Esophagus muscularis mucosa (tissue), 4 donors: ENCODE results near the gene NCOA3. TPM values are rescaled to one million over a fixed set of nuclear protein-coding genes. Genes with fewer than 3 reads are reported as not detected.
"Not testable (repeated sequence)": the region's sequence is repeated elsewhere in the genome, so short reads cannot be mapped to it uniquely, and the experiment has no call there.

ENCODE experiments used
- DNase-seq: peaks from one replicate; pipeline ENCODE4 v3.0.0-alpha.2; 2017; ENCODE audit errors: extremely low spot score
- H3K27ac ChIP-seq, 4 donors: fragments of 200-600 bp; sonication (generic); replicated peaks in 1 of 4; 1 replicate in 3 of 4; 2 replicates in 1 of 4; pipeline ENCODE4 v1.5.1; 2016 to 2019; ENCODE audit warnings: mild to moderate bottlenecking in 1 of 4
- H3K27me3 ChIP-seq, 4 donors: fragments of 200-600 bp; sonication (generic); one replicate each; pipeline versions ENCODE4 v1.5.1 to v1.6.0; 2016 to 2019
- H3K36me3 ChIP-seq, 4 donors: fragments of 200-600 bp; sonication (generic); one replicate each; pipeline ENCODE4 v1.5.1; 2016 to 2019
- H3K4me1 ChIP-seq, 4 donors: fragments of 200-600 bp; sonication (generic); one replicate each; pipeline ENCODE4 v1.5.1; 2016 to 2019
- H3K4me3 ChIP-seq, 4 donors: fragments of 200-600 bp; sonication (generic); 1 replicate in 2 of 4; 2 replicates in 2 of 4; pipeline ENCODE4 v1.5.1; 2016 to 2019; ENCODE audit warnings: mild to moderate bottlenecking in 4 of 4, moderate library complexity in 1 of 4
- H3K9me3 ChIP-seq, 4 donors: fragments of 200-600 bp; sonication (generic); 1 replicate in 3 of 4; 2 replicates in 1 of 4; pipeline ENCODE4 v1.5.1; 2016 to 2019
- EP300 ChIP-seq: sonication (generic); formaldehyde crosslinking; IDR thresholded peaks from one replicate; pipeline ENCODE4 v1.6.1; 2017; ENCODE audit warnings: antibody characterized with exemption
- POLR2A ChIP-seq: fragments of 450-650 bp; IDR thresholded peaks from one replicate; pipeline ENCODE4 v1.6.1; 2017; ENCODE audit warnings: antibody characterized with exemption, moderate library complexity, mild to moderate bottlenecking, low read depth
- POLR2AphosphoS5 ChIP-seq, 2 donors: sonication (generic); formaldehyde crosslinking; IDR thresholded peaks; one replicate each; pipeline ENCODE4 v1.6.1; 2017; ENCODE audit warnings: antibody characterized with exemption in 2 of 2
- WGBS: methylation state at CpG from one replicate; pipeline ENCODE4 v1.1.5; 2018; 5-methylcytosine and 5-hydroxymethylcytosine counted together
- intact Hi-C: fragments of 100-400 bp; cut with DNase I; formaldehyde crosslinking; loops from one replicate; pipeline ENCODE4 v1.15.1; 2023
- total RNA-seq, 4 donors: library from RNA; depleted of rRNA; stranded (reverse); fragments of >200 nt; gene quantifications; one replicate each; pipeline versions ENCODE4 v1.1.0 to v1.2.1, GENCODE V29; 2016
- TF ChIP-seq, protein P1 (sequence below), 3 experiments: fragments of 200-600 bp in 2 of 3; fragments of 450-650 bp in 1 of 3; sonication (generic) in 2 of 3; IDR thresholded peaks; one replicate each; pipeline ENCODE4 v1.5.1; 2017 to 2019; ENCODE audit warnings: antibody characterized with exemption in 3 of 3, mild to moderate bottlenecking in 2 of 3, moderate library complexity in 1 of 3

Gene NCOA3
- total RNA-seq, 4 donors from 2014 or later, result 25.7 to 51.4 (median 35.8) TPM

DNA sequence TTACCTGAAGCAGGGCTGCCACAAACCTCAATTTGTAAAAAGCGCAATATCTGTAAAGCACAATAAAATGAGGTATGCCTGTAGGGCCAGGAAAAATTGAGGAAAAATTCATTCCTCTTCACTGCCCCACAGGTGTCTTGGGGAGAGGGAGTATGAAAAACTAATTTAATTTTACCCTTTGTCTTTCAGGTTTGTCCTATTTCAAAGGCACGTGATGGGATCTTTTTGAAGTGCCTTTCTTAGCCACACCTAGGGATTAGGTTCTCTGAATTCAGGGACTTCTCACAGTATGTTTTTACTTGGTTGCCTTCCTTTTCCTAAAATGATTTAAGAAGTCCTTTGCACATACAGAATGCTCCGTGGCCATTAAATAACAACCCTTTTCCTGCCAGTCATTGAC, 71.9 kb downstream of the NCOA3 start:
- Histone ChIP-seq H3K4me1 (peaks cover 51 to 59% (median 57%) of the 10 kb centered on the region in 4 donors), H3K27ac (peak overlapping the region in 1 of 4 donors; percentile 17), H3K9me3 (peaks cover 0 to 11% (median 5%) of the 10 kb centered on the region in 4 donors), H3K36me3 (peaks cover 0 to 9% (median 6%) of the 10 kb centered on the region in 4 donors), H3K4me3 (no peak overlapping the region), H3K27me3 (no peaks in the 10 kb centered on the region)
- intact Hi-C loops, result loop anchor here (10.0 kb wide), 1 partner anchor 69 kb away; the partner anchor contains the start of gene NCOA3
- TF ChIP-seq POLR2A (no peak), EP300 (no peak), POLR2AphosphoS5 (IDR thresholded peaks at IDR 0.05) (no peak)
- TF ChIP-seq, protein P1, sequence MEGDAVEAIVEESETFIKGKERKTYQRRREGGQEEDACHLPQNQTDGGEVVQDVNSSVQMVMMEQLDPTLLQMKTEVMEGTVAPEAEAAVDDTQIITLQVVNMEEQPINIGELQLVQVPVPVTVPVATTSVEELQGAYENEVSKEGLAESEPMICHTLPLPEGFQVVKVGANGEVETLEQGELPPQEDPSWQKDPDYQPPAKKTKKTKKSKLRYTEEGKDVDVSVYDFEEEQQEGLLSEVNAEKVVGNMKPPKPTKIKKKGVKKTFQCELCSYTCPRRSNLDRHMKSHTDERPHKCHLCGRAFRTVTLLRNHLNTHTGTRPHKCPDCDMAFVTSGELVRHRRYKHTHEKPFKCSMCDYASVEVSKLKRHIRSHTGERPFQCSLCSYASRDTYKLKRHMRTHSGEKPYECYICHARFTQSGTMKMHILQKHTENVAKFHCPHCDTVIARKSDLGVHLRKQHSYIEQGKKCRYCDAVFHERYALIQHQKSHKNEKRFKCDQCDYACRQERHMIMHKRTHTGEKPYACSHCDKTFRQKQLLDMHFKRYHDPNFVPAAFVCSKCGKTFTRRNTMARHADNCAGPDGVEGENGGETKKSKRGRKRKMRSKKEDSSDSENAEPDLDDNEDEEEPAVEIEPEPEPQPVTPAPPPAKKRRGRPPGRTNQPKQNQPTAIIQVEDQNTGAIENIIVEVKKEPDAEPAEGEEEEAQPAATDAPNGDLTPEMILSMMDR (IDR thresholded peaks at IDR 0.05), result no peak
- WGBS, result 77% methylated on average over 3 of the region's 3 CpGs
- DNase-seq, result no peak

DNA sequence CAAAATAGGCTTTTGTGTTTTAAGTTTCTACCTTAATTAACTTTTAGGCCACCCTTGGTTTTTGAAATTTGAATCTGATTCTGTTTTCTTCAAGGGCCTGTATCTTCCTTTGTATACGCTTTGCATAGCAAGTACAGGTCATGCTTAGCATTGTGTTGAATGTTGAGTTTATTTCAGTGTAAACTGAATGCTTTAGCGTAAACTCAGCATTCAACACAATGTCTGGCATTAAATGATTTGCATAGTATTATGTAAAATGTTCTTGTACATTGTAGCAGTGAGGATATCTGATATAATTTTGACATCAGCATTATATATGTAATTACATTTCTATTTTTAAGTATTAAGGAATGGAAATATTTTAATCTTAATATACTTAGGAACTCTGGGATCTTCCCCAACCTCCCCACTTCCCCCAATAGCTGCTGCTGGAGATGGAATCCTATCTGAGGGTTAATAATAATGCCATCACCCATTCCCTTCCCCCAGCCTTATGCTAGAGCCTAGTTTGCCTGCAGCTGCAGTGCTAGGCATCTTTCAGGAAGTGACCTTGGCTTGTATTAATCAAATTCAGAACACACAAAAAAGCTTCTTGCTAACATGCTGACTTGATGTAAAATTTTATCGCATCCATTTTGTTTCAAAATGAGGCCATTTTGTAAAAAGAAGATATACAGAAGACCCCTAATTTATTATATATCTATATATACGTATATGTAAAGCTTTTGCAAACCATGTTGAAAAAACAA, 73.1 kb downstream of the NCOA3 start:
- TF ChIP-seq, protein P1 (IDR thresholded peaks at IDR 0.05), result no peak
- TF ChIP-seq EP300 (no peak), POLR2A (no peak), POLR2AphosphoS5 (IDR thresholded peaks at IDR 0.05) (no peak)
- 58% methylated on average over 4 of the region's 4 CpGs for WGBS
- H3K4me3 ChIP-seq, result no peak overlapping the region
- peaks cover 57 to 65% (median 64%) of the 10 kb centered on the region in 4 donors for H3K4me1 ChIP-seq
- H3K9me3 ChIP-seq, result peaks cover 0 to 11% (median 5%) of the 10 kb centered on the region in 4 donors
- intact Hi-C loops, result loop anchor here (10.0 kb wide), 1 partner anchor 70 kb away; the partner anchor contains the start of gene NCOA3
- peak overlapping the region in 3 of 4 donors; percentile 6 to 66 (median 63) for H3K27ac ChIP-seq
- no peaks in the 10 kb centered on the region for H3K27me3 ChIP-seq
- no peak for DNase-seq
- H3K36me3 ChIP-seq, result peaks cover 0 to 9% (median 6%) of the 10 kb centered on the region in 4 donors

DNA sequence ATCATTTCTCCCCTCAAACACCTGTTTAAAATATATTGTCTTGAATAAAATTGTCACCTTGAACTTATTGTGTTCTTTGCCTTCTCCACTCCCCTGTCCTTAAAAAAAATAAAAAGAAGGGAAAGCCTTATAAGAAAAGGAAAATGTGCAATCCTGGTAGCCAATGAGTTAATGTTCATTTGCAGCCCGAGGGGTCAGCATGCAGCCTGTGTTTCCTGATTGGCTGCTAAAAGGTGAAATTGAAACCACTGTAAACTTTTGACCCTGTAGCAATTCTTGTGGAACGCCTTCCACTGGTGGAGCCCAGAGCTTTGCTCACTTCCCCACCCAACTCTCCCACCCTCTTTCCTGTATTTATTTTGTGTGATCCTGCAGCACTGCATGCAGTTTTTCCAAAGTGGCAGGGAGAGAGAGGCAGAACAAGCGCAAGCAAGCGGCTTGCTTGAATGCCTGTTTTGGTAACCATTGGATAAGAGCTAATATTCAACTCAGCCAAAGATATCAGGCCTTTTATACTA, 74.9 kb downstream of the NCOA3 start:
- Histone ChIP-seq H3K4me3 (peak overlapping the region in 3 of 4 donors; percentile 2 to 19 (median 13)), H3K27ac (peak overlapping the region; percentile 29 to 66 (median 52)), H3K27me3 (no peaks in the 10 kb centered on the region), H3K9me3 (peaks cover 0 to 5% (median 1%) of the 10 kb centered on the region in 4 donors), H3K4me1 (peaks cover 69 to 79% (median 70%) of the 10 kb centered on the region in 4 donors), H3K36me3 (peaks cover 0 to 5% (median 2%) of the 10 kb centered on the region in 4 donors)
- TF ChIP-seq EP300 (no peak), POLR2AphosphoS5 (IDR thresholded peaks at IDR 0.05) (peak; percentile 73 to 74)
- peak; percentile 92 for DNase-seq
- WGBS, result 0% methylated on average over 4 of the region's 4 CpGs
- intact Hi-C loops, result loop anchor here (10.0 kb wide), 1 partner anchor 72 kb away; the partner anchor contains the start of gene NCOA3

DNA sequence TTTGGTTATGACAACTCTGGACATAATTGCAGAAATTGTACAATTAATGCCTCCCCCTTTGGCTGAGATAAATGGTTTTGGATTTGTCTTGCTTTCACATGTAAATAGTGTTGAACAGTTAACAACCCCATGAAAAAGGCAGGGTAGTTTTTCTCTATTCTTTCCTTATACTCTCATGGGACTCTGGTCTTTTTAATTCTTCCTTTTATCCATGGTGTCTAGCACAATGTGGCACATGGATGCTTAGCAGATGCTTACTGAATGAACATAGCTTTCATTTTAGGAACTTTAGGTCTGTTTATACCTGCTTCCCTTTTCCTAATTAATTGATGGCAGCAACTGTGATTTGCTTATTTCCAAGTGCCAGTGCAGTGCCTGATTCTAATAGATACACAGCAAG, 75.6 kb downstream of the NCOA3 start:
- TF ChIP-seq, protein P1 (IDR thresholded peaks at IDR 0.05), result no peak
- peaks cover 69 to 79% (median 72%) of the 10 kb centered on the region in 4 donors for H3K4me1 ChIP-seq

DNA sequence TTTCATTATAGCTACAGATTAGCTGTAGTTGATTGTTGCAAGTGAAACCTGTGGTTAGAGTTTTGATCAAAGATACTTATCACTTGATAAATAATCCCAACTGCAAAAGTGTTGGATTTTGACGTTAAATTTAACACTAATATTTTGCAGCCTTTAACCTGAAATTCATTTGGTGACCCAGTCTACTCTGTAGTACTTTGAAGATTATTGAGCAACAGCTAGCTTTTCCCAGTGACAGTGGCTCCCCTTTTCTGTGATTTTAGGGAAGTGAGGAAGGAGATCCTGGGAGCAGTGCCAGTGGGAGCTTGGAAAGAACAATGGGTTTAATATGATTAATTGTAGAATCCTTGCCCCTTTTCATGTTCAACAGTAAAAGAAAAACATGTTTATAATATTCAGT, 76.9 kb downstream of the NCOA3 start:
- no peak overlapping the region for H3K4me3 ChIP-seq
- no peak for DNase-seq
- H3K36me3 ChIP-seq, result no peaks in the 10 kb centered on the region
- no peaks in the 10 kb centered on the region for H3K9me3 ChIP-seq
- intact Hi-C loops, result loop anchor here (10.0 kb wide), 1 partner anchor 74 kb away; the partner anchor contains the start of gene NCOA3
- no peak for TF ChIP-seq EP300
- no peak for TF ChIP-seq POLR2AphosphoS5 (IDR thresholded peaks at IDR 0.05)
- TF ChIP-seq, protein P1 (IDR thresholded peaks at IDR 0.05), result no peak
- TF ChIP-seq POLR2A, result no peak
- H3K4me1 ChIP-seq, result peaks cover 66 to 84% (median 77%) of the 10 kb centered on the region in 4 donors
- H3K27me3 ChIP-seq, result no peaks in the 10 kb centered on the region
- H3K27ac ChIP-seq, result peak overlapping the region in 3 of 4 donors; percentile 46 to 60 (median 50)
- 35% methylated on average over 1 of the region's 1 CpG for WGBS

More for the DNA sequence above, 75.6 kb downstream of the NCOA3 start:
- Histone ChIP-seq H3K27me3 (no peaks in the 10 kb centered on the region), H3K4me3 (no peak overlapping the region), H3K36me3 (no peaks in the 10 kb centered on the region), H3K27ac (peak overlapping the region; percentile 29 to 66 (median 52)), H3K9me3 (no peaks in the 10 kb centered on the region)
- intact Hi-C loops, result loop anchor here (10.0 kb wide), 1 partner anchor 73 kb away; the partner anchor contains the start of gene NCOA3
- DNase-seq, result no peak

DNA sequence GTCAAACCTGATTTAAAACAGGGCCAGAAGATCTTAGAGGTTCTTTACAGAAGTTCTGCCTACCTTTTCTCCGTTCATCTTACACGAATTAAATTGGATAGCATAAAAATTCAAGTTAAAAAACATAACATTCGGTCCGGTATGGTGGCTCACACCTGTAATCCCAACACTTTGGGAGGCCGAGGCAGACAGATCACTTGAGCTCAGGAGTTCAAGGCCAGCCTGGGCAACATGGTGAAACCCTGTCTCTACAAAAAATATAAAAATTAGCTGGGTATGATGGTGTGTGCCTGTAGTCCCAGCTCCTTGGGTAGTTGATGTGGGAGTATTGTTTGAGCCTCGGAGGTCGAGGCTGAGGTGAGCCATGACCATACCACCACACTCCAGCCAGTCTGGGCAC, 79.0 kb downstream of the NCOA3 start:
- Histone ChIP-seq H3K36me3 (peaks cover 0 to 14% (median 0%) of the 10 kb centered on the region in 4 donors), H3K4me1 (peaks cover 45 to 68% (median 60%) of the 10 kb centered on the region in 4 donors)
- H3K27me3 ChIP-seq, DNase-seq, H3K4me3 ChIP-seq, intact Hi-C loops, H3K27ac ChIP-seq, H3K9me3 ChIP-seq: not testable (repeated sequence)
- 77% methylated on average over 7 of the region's 7 CpGs for WGBS
